Fibroblast of skin of back (primary cell): Measurements from ENCODE around the gene PTPN14. TPM values are rescaled to one million over a fixed set of nuclear protein-coding genes. Genes with fewer than 3 reads are reported as not detected.
"Not testable (repeated sequence)": the region's sequence is repeated elsewhere in the genome, so short reads cannot be mapped to it uniquely, and the experiment has no call there.

ENCODE experiments used
- DNase-seq: peaks from one replicate; pipeline ENCODE4 v3.0.0-alpha.2; 2013
- polyA plus RNA-seq, 2 experiments: library from polyadenylated mRNA; unstranded; fragments of 120-200 nt; gene quantifications; one replicate each; pipeline ENCODE4 v1.2.1, GENCODE V29; 2013; ENCODE audit not compliant: insufficient read length in 2 of 2

Gene PTPN14
- 46.1 TPM for polyA plus RNA-seq (2013, experiment 1 of 2; ENCODE audit: insufficient read length)
- polyA plus RNA-seq (2013, experiment 2 of 2; ENCODE audit: insufficient read length): 38.1 TPM

DNA sequence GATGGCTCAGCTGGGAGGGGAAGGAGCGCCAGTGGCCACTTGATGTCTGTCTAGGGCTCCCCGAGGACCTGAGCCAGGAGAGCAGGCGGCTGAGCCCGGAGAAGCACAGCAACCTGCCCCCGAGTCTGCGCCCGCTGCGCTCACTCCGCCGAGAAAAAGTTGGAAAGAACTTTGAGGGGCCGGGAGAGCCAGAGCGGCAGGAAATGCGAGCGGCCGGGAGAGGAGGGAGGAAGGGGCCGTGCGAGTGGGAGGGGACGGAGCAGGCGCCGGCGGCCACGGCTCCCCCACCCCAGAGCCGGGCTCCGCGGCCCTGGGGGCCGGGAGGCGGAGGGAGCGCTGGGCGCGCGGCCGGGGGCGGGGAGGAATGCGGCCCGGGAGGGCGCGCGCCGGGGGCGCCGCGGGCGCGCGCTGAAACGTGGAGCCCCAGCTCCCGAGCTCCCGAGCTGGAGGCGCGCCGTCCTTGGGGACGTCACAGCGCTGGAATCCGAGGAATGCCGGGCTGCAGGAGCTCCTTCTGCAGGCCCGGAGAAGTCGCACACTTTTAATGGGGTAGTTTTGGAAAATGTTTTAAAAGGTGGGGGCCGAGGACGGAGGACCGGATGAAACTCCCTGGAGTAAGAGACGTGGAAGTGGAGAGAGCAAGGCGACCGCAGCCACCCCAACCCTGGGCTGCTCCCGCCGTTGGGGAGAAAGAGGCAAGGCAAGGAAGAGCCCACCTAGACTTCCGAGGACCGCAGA lies at the start of gene PTPN14:
PTPN14 (minus strand) TSS at position 167 of the 738 bp plus-strand sequence. CDS start 86,799 bp downstream, outside the sequence.
- peak; percentile 98 for DNase-seq

- no peak for DNase-seq
Measured at GRCh38 chr1:214593158-214593557, 41.8 kb upstream of the PTPN14 start.

DNA sequence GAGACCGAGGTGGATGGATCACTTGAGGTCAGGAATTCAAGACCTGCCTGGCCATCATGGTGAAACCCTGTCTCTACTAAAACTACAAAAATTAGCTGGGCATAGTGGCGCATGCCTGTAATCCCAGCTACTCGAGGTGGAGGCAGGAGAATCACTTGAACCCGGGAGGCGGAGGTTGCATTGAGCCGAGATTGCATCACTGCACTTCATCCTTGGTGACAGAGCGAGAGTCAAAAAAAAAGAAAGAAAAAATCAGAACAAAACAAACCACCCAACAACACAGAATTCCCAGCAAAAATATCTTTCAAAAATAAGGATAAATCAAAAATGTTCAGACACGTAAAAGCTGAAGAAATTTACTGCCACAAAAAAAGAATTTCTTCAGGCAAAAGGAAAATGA lies 40.5 kb upstream of the PTPN14 start:
- not testable (repeated sequence) for DNase-seq

- DNase-seq: no peak
Measured at GRCh38 chr1:214590696-214591095, 39.3 kb upstream of the PTPN14 start.

GRCh38 chr1:214588963-214589597 lies 37.7 kb upstream of the PTPN14 start:
- no peak for DNase-seq

DNA sequence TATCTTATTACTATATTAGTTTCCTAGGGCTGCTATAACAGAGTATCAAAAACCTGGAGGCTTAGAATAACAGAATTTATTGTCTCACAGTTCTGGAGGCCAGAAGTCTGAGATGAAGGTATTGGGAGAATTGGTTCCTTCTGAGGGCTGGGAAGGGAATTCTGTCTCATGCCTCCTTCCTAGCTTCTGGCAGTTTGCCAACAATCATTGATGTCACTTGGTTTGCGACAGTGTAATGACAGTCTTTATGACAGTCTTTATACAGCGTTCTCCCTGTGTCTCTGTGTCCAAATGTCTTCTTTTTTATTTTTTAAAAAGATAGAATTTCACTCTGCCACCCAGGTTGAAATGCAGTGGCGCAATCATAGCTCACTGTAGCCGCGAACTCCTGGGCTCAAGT lies 35.8 kb upstream of the PTPN14 start:
- DNase-seq: no peak

DNA sequence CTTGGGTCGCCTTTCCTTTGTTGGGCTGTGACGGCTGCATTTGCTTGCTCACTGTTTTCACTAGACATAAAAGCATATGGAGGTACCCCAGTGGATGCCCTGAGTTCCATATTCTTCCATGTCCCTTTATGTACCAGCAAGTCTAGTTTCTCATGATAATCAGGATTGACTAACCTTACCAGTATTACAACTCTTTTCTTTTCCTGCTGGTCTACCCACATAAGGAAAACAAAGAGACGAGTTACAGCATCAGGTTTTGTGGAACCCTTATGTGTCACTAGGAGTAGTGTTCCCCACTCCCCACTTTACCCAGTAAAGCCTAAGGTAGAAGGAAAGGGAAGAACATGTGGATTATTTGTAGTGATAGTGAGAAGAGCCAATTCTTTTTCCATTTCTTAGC lies 35.2 kb upstream of the PTPN14 start:
- no peak for DNase-seq

DNA sequence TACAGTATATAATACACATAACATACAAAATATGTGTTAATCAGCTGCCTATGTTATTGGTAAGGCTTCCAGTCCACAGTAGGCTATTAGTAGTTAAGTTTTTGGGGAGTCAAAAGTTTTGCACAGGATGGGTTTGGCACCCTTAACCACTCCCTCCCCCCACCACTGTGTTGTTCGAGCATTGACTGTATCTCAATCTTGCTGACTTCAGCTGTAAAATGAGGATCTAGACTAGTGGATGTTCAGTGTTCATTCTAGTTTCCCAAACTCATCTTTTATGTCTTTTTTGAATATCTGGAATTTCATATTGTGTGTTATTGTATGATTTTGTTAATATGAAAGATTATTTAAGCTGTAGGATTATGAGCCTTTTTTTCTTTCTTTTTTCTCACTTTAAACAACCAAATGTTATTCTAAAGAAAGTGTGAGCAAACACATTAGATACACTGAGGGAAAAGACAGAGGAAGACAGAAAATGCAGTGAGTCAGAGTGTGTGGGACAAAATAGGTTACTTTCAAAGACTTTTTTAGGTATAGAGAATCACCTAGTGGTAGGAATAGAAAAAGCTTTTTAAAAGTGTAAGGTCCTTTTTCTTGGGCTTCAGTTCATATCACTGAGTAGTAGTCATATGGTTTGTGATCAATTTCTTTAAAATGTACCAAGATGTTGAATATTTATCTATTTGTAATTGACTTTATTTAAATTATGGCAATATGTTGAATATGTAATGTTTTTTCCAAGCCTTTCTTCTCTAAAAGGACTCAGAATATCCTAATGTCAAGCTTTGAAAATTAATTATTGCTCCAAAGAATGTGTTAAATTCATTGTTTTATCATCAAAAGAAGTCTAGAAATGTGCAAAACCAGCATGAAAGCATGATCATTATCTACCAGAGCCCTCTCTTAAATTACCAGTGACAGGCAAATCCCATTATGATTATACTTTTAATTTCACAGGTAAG lies 33.7 kb upstream of the PTPN14 start:
- DNase-seq: peak; percentile 80

DNA sequence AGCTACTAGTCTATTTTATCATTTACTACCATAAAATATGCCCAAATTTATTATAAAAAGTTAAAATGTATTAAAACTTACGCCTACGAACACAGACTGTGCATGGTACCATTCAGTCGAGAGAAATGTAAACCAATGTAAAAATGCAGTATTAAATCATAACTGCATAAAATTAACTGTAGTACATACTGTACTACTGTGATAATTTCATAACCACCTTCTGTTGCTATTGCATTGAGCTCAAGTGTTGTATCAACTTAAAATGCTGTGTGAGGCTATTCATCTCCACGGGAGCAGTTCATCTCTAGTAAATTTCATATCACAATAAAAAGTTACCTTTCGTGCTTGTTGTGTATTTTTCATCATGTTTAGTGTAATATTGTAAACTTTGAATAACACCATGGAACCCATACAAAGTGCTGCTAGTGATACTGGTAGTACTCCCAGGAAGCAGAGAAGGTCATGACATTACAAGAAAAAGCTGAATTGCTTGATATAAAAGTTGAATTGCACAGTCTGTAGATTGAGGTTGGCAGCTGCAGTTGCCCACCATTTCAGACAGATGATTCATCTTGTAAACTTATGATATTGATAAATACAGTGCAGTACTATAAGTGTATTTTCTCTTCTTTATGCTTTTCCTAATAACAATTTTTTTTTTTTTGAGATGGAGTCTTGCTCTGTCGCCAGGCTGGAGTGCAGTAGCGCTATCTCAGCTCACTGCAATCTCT lies 32.6 kb upstream of the PTPN14 start:
- DNase-seq: peak; percentile 26

DNA sequence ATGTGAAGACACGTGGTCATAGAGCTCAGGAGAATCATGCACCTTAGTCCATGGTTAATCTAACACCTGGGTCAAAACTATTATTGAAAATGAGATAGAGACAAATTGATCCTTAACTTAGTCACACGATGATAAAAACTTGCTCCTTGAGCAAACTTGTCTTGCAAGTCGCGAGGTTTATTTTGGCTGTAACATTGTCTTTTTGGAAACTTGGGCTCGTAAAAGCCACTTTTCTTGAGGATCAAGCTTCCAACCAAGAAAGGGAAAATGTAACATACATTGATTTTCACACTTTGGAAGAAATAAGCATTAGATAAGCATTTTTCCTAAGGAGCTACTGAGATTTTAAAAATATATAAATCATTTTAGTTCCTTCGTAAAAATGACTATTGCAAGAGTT lies 31.7 kb upstream of the PTPN14 start:
- DNase-seq: no peak

DNA sequence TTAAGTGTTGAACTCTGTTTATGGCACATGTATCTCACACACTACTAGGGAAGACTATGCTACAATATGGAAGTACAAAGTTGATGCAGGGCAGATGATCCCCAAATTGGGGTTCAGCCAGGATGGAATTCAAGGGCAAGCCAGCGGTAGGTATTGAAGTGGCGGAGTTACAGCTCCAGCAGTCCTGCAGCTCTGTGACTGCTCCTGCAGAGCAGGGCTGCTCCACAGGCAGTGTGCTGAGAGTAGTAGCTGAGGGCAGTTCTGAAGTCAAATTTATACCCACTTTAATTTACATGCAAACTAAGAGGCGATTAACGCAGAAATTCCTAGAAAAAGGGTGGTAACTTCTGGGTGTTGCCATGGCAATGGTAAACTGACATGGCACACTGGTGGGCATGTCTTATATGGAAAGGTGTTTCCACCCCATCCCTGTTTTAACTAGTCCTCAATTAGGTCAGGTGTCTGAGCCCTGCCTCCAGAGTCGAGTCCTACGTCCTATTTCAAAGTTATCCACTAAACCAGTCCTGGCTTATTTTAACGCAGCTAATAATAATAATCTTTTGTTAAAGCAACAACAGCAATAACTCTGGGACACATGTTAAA lies 31.0 kb upstream of the PTPN14 start:
- no peak for DNase-seq

DNA sequence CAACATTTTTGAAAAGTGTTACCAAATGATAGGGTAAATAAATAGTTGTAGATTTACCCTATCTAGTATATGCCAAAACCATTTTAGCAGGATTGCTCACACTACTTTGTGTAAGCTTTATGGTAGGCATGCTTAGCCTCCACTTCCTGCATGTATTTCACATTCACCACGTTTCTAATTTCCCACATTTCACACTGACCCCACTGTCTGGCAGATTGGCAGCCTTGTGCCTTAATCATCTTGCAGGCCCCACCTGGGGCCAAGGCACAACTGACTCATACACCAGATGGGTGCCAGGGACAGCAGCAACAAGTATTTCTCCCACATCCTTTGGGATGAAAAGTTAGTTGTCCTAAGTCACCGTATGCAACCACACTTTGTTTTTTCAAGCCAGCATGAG lies 30.4 kb upstream of the PTPN14 start:
- DNase-seq: peak; percentile 90

DNA sequence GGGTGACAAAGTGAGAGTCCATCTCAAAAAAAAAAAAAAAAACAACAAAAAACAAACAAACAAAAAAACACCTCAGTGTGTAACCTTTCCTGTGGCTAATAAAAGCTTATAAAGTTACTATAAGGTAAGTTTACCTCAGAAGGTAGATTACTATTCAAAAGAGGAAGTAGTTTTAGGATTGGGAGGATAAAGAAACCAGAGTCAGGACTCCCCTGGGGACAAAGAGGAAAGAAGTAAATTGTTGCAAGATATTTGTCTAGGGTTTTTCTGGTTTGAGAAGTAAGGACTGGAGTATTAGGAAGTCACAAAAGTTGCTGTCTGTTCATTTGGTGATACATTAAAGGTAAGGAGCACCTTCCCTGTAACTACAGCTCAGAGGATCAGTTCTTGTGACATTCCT lies 27.8 kb upstream of the PTPN14 start:
- DNase-seq: no peak

- DNase-seq: not testable (repeated sequence)
Measured at GRCh38 chr1:214576120-214576519, 24.7 kb upstream of the PTPN14 start.

DNA sequence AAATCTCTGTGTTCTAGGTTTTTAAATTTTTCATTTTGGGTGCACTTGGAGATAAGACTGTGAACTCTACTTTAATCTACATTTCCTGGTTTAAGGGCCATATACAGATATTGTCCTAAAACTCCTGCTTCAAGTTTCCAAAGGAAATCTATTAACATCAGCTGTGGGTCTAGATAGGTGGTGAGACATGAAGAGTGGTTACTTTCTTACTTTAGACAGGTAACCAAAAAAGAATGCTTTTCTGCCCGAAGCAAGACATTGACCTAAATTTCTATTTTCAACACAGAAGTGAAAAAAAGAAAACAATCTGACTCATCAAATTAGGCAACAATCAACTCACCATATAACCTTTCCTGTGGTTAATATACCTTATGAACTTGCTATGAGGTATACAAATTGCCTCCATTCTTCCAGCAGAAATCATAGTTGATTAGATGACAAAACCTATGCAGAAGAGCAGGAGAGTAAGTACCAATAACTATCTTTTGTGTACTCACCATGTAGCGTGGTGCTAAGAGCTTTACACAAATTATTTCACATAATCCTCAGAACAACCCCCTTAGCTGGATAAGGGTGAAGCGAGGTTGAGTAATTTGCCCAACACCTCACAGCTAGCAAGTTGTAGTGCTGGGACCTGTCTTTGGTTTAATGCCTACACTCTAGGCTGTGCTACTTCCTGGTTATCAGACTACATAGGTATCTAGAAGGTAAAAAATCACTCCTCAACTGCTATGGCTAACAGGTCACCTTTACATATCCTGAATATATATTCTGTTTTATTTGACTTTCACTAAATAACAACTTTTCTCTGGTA lies 23.4 kb upstream of the PTPN14 start:
- DNase-seq: no peak

- peak; percentile 26 for DNase-seq
Measured at GRCh38 chr1:214573386-214574318, 22.2 kb upstream of the PTPN14 start.

- no peak for DNase-seq
Measured at GRCh38 chr1:214571281-214571680, 19.9 kb upstream of the PTPN14 start.

- DNase-seq: peak; percentile 78
Measured at GRCh38 chr1:214570442-214570841, 19.0 kb upstream of the PTPN14 start.

- DNase-seq: peak; percentile 78
Measured at GRCh38 chr1:214569357-214570004, 18.1 kb upstream of the PTPN14 start.
